ENCODE measurements around the gene CFAP20DC. TPM values are rescaled to one million over a fixed set of nuclear protein-coding genes. Genes with fewer than 3 reads are reported as not detected.

The CFAP20DC gene
- total and polyA plus RNA-seq, 10 of the 15 experiments (the other 5 are each of a cell fraction or from before 2014, with no cell fraction given): 0.53 to 11.6 (median 2.0) TPM

GRCh38 chr3:58784888-58785287 lies 264.9 kb downstream of the CFAP20DC start:
- H3K9ac ChIP-seq (ENCODE audit: control insufficient read depth, insufficient read depth, low read length): no peak overlapping the region
- no peaks in the 10 kb centered on the region for H3K36me3 ChIP-seq (ENCODE audit: control insufficient read depth in 2 of 2, insufficient read depth in 2 of 2, low read length in 1 of 2)
- H3K9me3 ChIP-seq (replicated peaks; ENCODE audit: control insufficient read depth, insufficient read depth, low read length): no peaks in the 10 kb centered on the region; the same call in 2 of the 3 replicates
- H3K4me3 ChIP-seq: no peak overlapping the region
- intact Hi-C loops (cut with micrococcal nuclease; ENCODE audit: unreplicated experiment): no loop called here
- H4K20me1 ChIP-seq (ENCODE audit: control insufficient read depth, insufficient read depth): no peaks in the 10 kb centered on the region
- ATAC-seq (no peak), DNase-seq (ENCODE audit: low read depth, low spot score) (no peak), FAIRE-seq (no peak)
- ChIA-PET SMC1A (ENCODE audit: uncharacterized antibody, unreplicated experiment) (no interaction called here), CTCF (no interaction called here), POLR2A (no interaction called here), RAD21 (ENCODE audit: unreplicated experiment) (no interaction called here)
- no peaks in the 10 kb centered on the region for H3K4me1 ChIP-seq (ENCODE audit: control insufficient read depth, insufficient read depth, low read length)
- no peak overlapping the region for H2AFZ ChIP-seq (ENCODE audit: control insufficient read depth, low read depth, low read length)
- H3K27me3 ChIP-seq (replicated peaks in 1 of 2; ENCODE audit: control insufficient read depth in 2 of 2, insufficient read depth in 2 of 2, low read length in 1 of 2): no peaks in the 10 kb centered on the region
- no peaks in the 10 kb centered on the region for H3K79me2 ChIP-seq (ENCODE audit: control insufficient read depth, insufficient read depth, low read length)
- H3K4me2 ChIP-seq (ENCODE audit: control insufficient read depth, insufficient read depth): no peak overlapping the region
- in situ Hi-C loops (cut with MboI): no loop called here
- BruUV-seq (replicated peaks): no TSS peak
- WGBS (ENCODE audit: insufficient coverage, insufficient replicate concordance, low lambda C conversion rate, missing lambda C conversion rate): 44% methylated on average over 6 of the region's 6 CpGs
- no peak overlapping the region for H3K27ac ChIP-seq (ENCODE audit: control insufficient read depth, insufficient read depth)
- no peak for TF ChIP-seq NR2C1 (IDR thresholded peaks at IDR 0.05)
- no peak for TF ChIP-seq ZBTB4 (CRISPR knock-in tag; IDR thresholded peaks at IDR 0.05)
- TF ChIP-seq CBX3 (IDR thresholded peaks at IDR 0.05; ENCODE audit: borderline replicate concordance, low read depth): no peak
- no peak for TF ChIP-seq SP1 (IDR thresholded peaks at IDR 0.05; ENCODE audit: low read depth, low read length)
- no peak for TF ChIP-seq ELK1 (IDR thresholded peaks at IDR 0.05; ENCODE audit: low read depth, low read length)
- TF ChIP-seq ZNF384 (IDR thresholded peaks at IDR 0.05; ENCODE audit: borderline replicate concordance, low read depth, low read length): no peak
- TF ChIP-seq BRCA1 (IDR thresholded peaks at IDR 0.05; ENCODE audit: low read depth, low read length): no peak
- no peak for TF ChIP-seq YBX1 (IDR thresholded peaks at IDR 0.05)
- TF ChIP-seq CHD2 (IDR thresholded peaks at IDR 0.05; ENCODE audit: borderline replicate concordance, low read depth, low read length): no peak
- TF ChIP-seq NBN (IDR thresholded peaks at IDR 0.05): no peak
- TF ChIP-seq ZBED1 (IDR thresholded peaks at IDR 0.05; ENCODE audit: borderline replicate concordance): no peak
- TF ChIP-seq KAT2A (conservative IDR thresholded peaks at IDR 0.05; ENCODE audit: control insufficient read depth, low read depth, low read length): no peak
- TF ChIP-seq CBX5 (IDR thresholded peaks at IDR 0.05; ENCODE audit: low read depth): no peak
- no peak for TF ChIP-seq E4F1 (IDR thresholded peaks at IDR 0.05; ENCODE audit: borderline replicate concordance, partially characterized antibody)
- TF ChIP-seq RB1 (IDR thresholded peaks at IDR 0.05; ENCODE audit: borderline replicate concordance): no peak
- TF ChIP-seq PRDM15 (CRISPR knock-in tag; IDR thresholded peaks at IDR 0.05): no peak
